Muscle of back (tissue), 11 donors: ENCODE measurements around the gene GFY. TPM values are rescaled to one million over a fixed set of nuclear protein-coding genes. Genes with fewer than 3 reads are reported as not detected.
A peak's percentile ranks its signal among the peaks of the same experiment; 100 is the strongest.
"Not testable (repeated sequence)": the region's sequence is repeated elsewhere in the genome, so short reads cannot be mapped to it uniquely, and the experiment has no call there.

Source experiments
- DNase-seq, 3 donors: peaks; one replicate each; pipeline versions ENCODE4 v3.0.0 to v3.0.0-alpha.2; 2013
- polyA plus RNA-seq, 10 donors: library from polyadenylated mRNA; unstranded; fragments of 120-200 nt; gene quantifications; one replicate each; pipeline ENCODE4 v1.2.1, GENCODE V29; 2013; ENCODE audit not compliant: insufficient read length in 10 of 10

The GFY gene
- polyA plus RNA-seq, 10 donors: not detected

DNA sequence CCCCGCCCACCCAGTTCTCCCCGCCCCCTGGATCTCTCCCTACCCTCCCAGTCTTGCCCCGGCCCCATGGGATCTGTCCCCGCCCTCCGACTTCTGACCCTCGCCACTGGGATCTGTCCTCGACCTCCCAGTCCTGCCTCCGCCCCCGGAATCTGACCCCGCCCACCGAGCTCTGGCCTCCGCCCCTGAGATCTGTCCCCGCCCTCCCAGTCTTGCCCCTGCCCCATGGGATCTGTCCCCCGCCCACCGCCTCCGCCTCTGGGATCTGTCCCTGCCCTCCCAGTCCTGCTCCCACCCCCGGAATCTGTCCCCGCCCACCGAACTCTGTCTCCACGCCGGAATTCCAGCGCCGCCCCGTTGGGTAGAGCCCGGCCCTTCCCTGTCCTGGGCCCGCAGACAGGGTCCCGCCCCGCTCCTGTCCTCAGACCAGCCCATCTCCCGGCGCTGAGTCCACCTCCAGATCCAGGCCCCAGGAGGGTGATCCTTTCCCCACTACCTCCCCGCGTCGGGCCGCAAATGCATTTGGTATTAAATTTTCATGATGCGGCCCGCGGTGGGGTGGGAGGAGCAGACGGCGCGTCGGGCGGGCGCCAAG lies 17.7 kb downstream of the GFY start:
- peak; percentile 82 to 95 (median 89) for DNase-seq

DNA sequence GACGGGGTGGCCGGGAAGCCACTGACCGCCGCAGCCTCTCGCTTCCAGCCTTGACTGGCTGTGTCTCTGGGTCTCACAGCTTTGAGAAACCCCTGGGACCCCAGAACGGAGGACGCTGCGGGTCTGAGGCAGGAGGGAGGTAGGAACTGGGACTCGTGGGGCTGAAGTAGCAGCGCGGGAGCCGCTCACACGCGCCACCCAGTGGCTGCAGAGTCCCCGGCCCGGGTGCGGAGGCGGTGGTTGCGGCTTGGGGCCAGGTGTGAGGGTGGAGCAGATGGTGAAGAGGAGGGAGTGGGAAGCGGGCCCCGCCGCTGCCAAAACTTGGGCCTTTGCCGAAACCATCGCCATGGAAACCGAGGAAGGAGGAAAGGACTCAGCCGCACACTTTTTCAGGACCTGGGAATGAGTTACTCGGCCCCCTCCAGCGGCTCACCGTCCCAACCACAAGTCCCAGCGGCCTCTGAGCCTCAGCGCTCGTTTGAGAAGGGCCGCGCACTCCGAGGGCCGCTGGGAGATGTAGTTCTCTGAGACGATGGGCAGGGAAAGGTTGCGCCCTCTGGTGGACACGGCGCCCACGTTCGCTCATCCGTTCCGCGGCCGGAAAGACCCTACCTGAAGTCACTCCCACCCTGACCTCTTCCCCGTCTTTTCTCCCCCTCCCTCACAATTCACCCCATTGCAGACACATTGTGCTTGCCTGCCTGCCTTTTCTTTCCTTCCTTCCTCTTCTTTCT lies 18.3 kb downstream of the GFY start:
- DNase-seq: peak; percentile 96 to 99 (median 96)

DNA sequence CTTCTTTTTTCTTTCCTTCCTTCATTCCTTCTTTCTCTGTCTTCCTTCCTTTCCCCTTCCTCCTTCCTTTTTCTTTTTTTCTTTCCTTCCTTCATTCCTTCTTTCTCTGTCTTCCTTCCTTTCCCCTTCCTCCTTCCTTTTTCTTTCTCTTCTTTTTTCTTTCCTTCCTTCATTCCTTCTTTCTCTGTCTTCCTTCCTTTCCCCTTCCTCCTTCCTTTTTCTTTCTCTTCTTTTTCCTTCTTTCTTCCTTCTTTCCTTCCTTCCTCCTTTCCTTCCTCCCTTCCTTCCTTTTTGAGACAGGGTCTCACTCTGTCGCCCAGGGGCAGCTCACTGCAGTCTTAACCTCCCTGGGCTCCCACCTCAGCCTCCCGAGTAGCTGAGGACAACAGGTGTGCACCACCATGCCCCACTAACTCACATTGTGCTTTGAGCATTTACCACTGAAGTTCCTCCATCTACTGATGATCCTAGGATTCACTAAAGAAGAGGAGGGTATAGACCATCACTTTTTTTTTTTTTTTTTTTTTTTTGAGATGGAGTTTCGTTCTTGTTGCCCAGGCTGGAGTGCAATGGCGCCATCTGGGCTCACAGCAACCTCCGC lies 19.0 kb downstream of the GFY start:
- DNase-seq: not testable (repeated sequence)

DNA sequence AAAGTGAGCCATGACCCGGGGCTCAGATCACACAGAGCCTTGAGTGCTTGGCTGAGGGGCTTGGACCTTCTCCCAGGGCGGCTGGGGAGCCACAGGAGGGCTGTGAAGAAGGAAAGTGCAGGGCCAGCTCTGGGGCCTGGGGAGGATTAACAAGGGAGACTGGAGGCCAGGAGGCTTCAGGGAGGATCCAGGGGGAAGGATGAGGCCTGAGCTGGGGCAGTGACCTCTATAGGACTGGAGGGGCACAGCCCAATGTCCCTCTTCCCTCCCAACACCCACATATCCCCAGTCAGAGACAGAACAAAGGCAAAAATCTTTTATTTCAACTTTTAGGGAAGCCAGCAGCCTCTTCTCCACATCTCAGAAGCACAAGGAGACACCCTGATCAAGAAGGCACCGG lies 20.8 kb downstream of the GFY start:
- no peak for DNase-seq

DNA sequence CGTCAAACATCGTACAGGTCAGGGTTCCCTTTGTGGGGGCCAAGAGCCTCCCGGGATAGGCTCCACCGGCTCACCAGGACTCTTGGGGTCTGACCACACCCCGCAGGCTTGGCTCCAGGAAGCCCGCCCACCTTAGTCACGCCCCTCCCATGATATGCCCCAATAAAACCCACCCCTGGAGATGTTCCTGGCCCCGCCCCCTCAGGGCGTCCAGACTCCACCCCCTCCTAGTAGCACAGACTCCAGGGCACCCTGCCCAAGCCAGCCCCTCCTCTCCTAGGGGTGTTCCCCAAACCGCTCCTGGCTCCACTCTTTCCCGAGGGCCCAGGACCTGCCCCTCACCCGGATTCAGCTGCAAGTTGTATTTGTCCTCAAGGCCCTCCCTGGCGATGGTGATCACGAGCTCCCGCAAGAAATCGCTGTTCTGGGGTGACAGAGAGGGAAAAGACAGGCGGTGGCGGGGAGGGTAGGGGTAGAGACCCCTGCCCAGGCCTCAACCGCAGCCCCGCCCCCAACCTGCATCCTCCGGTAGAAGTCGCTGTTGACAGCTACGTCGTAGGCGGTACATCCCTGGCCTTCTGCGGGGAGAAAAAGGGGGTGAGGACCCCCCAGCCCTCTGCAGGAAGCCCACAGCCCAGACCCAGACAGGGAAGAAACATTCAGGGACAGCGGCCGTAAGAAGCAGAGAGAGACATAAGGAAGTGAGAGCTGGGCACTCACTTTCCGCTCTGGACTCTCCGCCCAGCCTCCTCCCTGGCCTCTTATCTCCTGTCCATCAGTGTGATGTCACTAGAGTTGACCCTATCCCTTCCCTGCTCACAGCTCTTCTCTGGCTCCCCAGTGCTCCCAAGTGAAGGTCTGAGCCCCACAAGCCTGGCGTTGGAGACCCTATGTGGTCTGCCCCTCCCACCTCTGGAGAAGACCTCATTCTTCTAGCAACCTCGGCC lies 22.6 kb downstream of the GFY start:
- no peak for DNase-seq

DNA sequence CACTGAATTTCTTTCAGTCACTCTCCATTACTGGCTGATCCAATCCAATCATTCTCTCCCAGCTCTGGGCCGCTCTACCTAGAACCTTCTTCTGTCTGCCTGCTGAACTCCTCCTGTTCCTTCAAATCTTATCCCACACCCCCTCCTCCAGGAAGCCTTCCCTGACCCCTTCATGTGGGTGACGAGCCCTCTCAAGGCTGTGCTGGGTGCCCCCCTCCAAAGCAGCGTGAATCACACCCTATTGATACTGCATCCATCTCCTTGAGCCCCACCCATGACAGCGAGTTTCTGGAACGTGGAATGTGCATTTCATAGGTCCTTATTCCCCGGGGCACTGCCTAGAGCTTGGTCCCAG lies 23.2 kb downstream of the GFY start:
- DNase-seq: no peak

DNA sequence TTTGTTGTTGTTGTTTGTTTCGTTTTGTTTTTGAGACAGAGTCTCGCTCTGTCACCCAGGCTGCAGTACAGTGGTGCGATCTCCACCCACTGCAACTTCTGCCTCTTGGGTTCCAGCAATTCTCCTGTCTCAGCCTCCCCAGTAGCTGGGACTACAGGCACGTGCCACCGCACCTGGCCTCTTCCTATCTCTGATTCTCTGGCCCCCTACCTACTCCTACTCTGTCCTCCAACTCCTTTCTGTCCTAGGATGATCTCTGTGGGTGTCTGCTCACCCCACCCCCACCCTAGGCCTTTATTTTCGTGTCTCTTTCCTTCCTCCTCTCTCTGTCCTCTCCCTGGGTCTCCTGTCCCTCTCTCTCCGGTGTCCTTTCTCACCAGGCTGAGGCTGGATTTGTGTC lies 25.2 kb downstream of the GFY start:
- no peak for DNase-seq

DNA sequence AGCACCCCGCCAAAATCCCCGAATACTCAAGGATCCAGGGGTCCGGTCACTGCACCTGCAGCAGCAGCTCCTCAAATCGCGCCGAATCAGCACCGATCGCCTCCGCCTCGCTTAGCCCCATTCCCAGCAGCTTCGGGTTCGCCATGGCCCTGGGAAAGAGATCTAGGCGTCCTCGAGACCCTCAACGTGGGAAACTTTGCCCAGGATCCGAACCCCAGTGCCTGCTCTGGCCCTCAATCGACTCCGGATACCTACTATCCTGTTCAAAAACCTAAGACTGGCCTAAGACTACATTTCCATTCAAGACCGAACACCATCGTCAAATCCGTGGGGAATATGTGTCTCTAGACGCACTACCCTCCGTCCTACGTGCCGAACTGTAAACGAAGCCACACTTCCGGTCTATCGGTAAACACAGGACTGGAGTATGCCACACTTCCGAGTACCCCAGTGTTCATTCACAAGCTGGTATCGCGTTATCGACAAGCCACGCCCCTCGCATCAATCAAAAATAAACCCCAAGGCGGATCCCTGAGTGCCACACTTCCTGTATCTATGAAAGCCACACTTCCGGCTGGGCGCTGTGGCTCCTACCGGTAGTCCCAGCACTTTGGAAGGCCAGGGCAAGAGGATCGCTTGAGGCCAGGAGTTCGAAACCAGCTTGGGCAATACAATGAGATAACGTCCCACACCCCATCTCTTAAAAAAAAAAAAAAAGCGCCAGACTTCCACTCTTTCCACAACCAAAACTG lies 26.4 kb downstream of the GFY start, which contains the start of gene PIH1D1:
Gene PIH1D1, minus strand, starts transcription at position 385 of the 752 bp plus-strand sequence. Its CDS starts 240 bp downstream, at position 145.
- peak; percentile 97 to 99 (median 98) for DNase-seq

DNA sequence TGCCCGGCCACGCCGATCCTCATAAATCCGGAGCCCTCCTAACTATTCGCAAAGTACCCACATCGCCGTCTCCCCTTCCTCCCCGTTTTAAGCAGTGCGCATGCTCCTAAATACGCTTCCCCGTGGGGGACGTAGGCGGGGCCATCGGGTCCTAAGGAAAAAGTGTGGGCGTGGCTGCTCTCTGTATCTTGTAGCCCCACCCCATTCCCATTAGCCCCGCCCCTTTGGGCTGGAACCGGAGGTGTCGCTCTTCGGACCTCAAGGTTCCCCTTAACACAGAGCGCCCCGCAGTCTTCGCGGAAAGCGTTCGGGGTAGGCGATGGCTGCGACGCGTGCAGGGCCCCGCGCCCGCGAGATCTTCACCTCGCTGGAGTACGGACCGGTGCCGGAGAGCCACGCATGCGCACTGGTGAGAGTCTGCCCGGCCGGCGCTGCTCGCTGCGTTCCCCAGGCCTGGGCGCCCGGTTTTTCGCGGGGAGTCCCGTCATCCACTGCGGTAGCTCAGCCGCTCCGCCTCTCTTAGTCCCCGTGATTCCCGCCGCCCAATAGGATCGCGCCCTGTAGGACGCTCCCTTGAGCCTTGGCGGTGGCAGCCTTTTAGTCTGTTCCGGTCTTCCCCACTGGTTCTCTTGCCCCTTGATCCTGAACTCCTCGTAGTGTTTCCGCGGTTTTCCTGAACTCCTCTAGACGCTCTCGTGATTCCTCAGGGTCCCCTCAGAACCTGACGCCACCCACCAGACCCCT lies 28.0 kb downstream of the GFY start, which contains the start of gene ALDH16A1:
Gene ALDH16A1, plus strand, starts transcription at position 213 of the 744 bp plus-strand sequence. Its CDS starts 107 bp downstream, at position 320.
- DNase-seq: peak; percentile 98 to 99 (median 98)

DNA sequence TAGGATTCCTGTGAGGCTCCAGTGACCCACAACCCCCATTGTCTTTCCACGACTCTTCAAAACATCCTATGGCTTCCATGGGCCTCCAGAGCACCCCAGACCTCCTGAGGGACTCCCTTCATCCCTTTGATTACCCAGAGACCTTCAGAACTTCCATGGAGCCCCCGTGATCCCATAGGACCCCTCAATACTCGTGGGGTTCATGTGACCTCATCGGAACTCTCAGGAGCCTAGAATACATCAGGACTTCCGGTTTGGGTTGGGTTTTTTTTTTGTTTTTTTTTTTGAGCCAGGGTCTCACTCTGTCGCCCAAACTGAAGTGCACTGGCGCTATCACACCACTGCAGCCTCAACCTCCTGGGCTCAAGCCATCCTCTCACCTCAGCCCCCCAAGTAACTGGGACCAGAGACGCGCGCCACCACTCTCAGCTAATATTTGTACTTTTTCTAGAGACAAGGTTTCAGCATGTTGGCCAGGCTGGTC lies 28.6 kb downstream of the GFY start:
- DNase-seq: no peak

DNA sequence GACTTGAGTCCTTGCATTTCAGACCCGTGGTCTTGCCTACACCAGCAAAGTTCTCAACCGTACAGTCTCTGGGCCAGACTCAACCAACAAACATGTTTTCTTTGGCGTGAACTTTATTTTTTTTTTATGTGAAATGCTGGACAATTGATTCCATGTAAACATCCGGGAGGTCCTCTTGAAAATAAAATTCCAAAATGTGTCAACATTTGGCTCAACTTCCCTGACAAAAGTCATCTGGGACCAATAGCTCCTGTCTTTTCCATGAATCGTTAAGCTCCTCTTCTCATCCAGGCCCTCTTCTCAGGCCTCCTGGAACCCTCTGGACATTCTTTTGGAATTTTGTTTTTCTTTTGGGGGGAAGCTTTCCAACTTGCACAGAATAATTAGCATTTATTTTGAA lies 30.6 kb downstream of the GFY start:
- DNase-seq: peak in 2 of 3 donors; percentile 77 to 92

DNA sequence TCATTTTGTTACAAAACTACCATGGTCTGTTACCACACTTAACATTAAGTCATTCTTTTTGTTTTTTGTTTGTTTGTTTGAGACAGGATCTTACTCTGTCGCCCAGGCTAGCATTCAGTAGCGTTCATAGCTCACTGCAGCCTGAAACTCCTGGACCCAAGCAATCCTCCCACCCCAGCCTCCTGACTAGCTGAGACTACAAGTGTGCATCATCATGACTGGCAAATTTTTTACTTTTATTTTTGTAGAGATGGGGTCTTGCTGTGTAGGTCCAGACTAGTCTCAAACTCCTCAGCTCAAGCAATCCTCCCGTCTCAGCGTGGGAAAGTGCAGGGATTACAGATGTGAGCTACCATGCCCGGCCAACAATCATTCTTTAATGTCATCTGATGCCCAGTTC lies 31.1 kb downstream of the GFY start:
- DNase-seq: peak in 1 of 3 donors; percentile 71

DNA sequence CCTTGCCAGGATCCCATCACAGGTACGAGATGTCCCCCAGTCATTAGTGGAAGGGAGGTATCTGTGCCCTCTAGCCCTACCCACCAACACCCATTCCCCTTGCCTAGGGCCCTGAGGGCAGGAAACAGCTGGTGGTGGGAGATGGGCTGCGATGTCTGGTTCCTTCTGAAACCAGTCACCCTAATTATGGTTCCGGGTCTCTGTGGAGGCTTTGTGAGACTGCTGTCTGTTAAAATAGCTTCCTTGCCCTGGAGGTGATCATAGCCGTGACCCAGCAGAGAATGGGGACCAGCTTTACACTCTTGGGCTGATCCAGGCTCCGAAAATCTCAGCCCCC lies 33.3 kb downstream of the GFY start:
- DNase-seq: no peak

DNA sequence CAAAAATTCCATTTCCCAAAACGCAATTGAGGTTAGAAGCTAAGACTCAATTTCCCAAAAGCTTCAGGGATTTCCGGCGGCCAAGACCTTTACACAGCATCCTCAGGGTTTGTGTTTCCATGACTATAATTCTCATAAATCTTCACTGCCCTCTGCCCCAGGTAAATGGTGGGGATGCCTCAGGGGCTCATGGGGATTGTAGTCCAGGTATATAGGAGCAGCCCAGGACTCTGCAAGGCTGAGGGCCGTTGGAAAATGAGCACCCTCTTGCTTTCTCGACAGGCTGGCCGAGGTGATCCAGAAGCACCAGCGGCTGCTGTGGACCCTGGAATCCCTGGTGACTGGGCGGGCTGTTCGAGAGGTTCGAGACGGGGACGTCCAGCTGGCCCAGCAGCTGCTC lies 34.2 kb downstream of the GFY start:
- DNase-seq: no peak

DNA sequence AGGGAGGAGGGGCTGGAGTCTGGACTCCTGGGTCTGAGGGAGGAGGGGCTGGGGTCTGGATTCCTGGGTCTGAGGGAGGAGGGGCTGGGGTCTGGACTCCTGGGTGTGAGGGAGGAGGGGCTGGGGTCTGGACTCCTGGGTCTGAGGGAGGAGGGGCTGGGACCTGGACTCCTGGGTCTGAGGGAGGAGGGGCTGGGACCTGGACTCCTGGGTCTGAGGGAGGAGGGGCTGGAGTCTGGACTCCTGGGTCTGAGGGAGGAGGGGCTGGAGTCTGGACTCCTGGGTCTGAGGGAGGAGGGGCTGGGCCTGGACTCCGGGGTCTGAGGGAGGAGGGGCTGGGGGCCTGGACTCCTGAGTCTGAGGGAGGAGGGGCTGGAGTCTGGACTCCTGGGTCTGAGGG lies 35.9 kb downstream of the GFY start:
- not testable (repeated sequence) for DNase-seq

DNA sequence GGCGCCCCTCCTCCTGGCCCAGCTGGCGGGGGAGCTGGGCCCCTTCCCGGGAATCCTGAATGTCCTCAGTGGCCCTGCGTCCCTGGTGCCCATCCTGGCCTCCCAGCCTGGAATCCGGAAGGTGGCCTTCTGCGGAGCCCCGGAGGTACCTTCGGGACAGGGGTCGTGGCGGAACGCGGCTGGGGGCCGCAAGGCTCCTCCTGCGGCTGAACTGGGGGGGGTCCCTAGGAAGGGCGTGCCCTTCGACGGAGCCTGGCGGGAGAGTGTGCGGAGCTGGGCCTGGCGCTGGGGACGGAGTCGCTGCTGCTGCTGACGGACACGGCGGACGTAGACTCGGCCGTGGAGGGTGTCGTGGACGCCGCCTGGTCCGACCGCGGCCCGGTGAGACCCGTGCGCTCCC lies 36.5 kb downstream of the GFY start:
- DNase-seq: no peak

DNA sequence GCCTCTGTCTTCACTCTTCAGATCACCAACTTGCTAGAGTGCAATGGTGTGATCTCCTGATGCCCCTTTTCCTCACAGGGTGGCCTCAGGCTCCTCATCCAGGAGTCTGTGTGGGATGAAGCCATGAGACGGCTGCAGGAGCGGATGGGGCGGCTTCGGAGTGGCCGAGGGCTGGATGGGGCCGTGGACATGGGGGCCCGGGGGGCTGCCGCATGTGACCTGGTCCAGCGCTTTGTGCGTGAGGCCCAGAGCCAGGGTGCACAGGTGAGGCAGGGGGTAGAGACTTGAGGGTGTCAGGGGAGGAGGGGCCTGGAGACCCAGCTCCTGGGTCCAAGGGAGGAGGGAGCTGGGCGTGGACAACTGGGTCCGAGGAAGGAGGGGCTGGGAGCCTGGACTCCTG lies 37.3 kb downstream of the GFY start:
- DNase-seq: no peak

DNA sequence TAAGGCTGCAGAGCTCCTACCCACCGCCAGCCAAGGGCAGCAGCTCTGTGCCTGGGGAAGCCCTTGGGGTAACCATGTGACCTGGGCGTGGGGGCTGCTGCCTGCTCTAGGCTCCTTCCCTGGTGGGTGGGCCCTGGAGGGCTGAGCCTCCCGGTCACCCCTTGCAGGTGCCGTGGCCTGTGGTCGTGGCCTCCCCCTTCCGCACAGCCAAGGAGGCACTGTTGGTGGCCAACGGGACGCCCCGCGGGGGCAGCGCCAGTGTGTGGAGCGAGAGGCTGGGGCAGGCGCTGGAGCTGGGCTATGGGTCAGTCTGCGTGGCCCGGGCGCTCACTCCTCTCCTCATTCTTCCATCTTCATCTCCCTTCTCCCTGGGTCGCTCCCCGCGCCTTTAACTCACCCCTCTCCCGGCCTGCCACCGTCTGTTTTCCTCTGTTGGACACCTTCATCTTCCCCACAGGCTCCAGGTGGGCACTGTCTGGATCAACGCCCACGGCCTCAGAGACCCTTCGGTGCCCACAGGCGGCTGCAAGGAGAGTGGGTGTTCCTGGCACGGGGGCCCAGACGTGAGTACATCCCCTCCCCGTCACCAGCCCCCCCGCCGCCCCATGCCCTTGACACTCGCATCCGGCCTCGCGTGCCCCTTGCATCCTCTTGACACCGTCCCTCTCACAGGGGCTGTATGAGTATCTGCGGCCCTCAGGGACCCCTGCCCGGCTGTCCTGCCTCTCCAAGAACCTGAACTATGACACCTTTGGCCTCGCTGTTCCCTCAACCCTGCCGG lies 39.0 kb downstream of the GFY start:
- no peak for DNase-seq

DNA sequence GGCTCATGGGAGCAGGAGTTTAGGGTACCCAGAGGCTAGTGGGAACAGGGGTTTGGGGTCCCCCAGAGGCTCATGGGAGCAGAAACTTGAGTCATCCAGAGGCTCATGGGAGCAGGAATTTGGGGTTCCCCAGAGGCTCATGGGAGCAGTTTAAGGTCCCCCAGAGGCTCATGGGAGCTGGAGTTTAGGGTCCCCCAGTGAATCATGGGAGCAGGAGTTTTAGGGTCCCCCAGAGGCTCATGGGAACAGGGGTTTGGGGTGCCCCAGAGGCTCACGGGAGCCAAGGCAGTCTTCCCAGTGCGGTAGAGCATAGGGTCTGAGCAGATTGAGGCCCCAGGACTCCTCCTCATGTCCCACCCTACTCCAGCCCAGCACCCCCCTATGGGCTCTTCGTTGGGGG lies 40.2 kb downstream of the GFY start:
- DNase-seq: no peak

DNA sequence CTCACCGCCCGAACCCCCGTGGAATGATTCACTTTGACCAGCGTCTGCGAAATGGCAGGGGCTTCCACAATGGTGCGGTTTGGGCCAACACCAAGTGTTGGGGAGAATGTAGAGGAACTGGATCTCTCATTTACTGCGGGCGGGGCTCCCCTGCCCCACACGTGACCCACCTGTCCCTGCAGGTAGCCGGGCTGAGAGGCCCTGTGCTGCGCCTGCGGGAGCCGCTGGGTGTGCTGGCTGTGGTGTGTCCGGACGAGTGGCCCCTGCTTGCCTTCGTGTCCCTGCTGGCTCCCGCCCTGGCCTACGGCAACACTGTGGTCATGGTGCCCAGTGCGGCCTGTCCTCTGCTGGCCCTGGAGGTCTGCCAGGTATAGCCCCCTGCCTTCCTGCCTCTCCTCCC lies 43.0 kb downstream of the GFY start:
- no peak for DNase-seq
